NCI-H2171 treated with DMSO at 0.1 percent for 48 hours (cell line): ENCODE measurements around the gene PDE4B.

Experiments used
- DNase-seq: peaks from one replicate; lab custom pipeline; 2025; lab: John Stamatoyannopoulos, UW

The PDE4B gene

GRCh38 chr1:66240491-66241484 is 448.1 kb downstream of the PDE4B start:
- DNase-seq = no peak

DNA sequence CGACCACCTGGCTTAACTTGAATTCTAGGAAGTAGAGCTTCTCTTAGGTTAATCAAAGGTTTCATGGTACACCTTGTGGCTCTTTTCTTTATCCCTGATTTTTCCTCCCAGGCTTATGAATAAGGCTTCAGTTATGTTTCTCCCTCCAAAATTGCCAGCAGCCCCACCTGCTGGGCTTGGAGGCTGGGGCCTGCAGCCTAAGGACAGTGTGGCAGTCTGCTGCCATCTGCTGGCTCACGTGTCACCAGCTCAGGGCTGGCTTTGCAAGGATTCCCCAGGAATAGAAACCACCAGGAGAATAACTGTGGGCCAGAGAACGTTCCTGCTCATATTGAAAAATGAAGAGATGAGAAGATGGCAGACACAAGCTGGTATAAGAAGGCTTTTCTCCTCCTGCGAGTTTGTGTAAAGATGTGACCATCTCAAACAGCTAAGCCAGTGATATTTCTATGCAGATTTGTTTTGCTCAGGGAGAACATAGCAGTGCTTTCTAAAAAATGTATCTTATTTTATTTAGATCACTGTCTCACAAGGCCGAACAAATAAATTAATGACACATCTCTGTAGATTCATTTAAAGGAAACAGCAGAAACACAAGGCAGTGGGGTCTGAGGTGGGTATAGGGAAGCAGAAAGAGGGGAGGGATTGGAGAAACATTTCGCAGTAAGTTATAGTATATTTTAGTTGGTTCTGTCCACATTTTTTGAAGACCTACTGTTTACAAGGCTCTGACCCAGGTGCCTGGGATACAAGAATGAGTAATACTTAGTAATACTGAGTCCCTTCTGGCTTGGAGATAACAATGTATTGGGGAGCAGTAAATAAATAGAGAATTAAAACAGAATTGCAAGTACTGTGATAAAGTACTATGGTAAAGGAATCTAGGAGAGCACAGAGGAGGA is 450.2 kb downstream of the PDE4B start:
- peak; percentile 86 for DNase-seq

DNA sequence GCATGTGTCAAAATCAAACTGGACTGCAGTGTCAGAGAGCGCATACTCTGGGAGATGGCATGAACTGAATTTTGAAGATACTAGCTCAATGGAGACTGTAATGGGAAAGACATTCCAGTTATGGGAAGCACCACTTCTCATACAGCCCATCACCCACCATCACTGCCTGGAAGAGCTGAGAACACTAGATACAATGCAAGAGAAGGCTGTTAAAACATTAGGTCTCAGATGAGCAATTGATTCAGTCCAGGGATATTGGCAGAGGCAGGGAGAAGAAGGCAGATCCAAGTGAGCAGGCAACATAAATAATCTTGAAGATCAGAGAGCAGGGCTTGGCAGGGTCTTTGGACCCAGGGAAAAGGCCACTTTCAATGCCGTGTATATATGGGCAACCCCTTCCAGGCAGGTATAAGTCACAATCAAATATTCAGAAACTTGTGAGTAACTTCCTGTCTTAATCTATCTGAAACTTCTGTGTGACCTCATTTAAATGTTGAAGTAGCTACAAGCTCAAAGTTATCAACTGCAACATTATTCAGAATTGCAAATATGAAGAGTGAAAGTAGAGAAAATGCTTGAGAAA is 450.9 kb downstream of the PDE4B start:
- no peak for DNase-seq

DNA sequence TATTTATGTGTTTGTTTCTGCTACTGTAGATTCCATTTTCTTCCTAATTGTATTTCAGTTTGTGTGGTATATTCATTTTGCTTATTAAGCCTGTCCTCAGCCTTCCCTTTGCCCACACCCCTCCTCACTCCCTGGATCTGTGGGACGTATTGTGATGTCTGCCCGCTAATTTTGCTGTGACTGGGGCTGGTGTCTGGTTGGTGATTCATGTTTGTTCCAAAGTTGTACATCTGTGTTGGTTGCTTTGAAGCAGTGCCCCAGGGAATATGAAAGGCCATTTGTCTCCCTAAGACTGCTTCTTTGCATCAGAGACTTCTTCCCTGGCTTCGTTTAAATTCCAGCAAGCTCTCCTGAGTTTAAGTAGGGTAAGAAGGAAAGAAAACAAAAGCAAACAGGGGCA is 451.7 kb downstream of the PDE4B start:
- DNase-seq = peak; percentile 58

GRCh38 chr1:66245691-66246090 is 453.0 kb downstream of the PDE4B start:
- DNase-seq = peak; percentile 90

DNA sequence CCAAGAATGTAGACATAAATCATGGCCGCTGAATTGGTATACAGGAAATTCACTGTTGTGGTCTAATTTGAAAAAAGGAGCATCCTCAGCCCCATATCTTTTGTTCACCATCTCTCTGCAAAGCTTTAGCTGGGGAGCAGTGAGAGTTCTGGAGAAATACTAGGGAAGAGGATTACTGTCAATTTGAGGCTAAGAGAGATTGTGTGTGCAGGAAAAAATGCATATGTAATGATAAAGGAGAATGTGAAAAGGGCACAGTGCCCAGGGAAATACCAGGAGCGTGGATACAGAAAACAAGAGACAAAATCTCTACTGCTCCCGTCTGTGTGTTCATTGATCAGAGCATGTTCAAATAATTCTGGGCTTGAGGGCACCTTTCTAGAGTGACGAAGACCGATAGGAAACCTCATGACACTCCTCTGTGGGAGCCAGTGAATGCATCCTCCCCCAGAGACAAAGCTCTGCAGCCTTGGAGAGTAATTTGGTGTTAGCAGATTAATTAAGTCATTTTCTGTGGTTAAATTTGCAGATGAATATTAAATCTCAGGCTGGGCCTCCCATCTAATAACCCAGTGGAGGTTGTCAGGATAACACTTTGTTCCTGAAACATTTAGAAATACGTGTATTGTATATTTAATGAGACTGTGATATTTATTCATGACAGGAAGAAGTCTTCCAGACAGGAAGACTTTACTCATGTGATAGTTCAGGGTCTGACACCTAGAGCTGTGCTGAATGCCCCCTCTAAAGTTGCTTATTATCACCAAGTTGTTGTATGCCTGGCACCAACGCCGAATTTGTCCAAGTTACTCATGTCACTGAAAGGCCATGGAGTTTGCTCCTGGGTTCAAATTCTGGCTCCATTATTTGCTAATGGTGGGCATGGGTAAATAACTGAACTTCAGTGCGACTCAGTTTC is 453.9 kb downstream of the PDE4B start:
- DNase-seq = no peak

- DNase-seq = no peak
These were observed 454.9 kb downstream of the PDE4B start for GRCh38 chr1:66247415-66248208.

DNA sequence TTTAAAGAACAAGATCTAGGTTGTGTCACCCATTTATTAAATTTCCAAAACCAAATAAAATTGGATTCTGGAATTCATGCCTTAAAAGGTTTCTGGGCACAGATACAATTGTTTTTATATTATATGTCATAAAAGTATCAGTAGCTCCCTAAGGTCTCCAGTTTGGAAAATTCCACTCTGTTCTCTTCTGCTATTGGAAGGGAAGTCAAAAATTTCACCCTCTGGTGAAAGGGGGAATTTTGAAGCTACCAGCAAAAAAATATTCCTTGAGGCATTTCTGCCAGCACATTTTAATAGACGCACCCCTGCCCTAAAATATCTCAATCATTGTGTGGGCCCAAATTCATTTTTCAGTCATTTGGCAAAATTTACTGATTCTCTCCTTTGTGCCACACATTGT is 455.6 kb downstream of the PDE4B start:
- DNase-seq = no peak

- no peak for DNase-seq
These were observed 456.1 kb downstream of the PDE4B start for GRCh38 chr1:66248746-66249145.

DNA sequence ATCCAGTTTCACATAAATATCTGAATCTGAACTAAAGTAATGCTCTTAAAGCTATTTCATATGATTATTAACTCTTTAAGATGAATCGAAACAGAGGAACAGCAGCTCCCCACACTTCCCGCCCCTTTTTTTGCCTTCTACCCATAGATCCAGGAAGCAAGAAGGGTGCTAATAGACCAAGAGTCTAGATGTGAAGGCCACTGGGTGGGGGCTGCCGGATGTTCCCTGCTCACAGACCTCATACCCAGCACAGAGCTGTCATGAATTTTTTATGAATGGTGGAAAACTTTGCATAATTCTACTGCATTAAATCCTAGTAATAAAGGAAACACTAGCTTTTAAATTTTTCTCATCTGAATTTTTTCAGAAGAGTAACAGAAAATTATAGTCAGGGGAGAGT is 457.4 kb downstream of the PDE4B start:
- no peak for DNase-seq

DNA sequence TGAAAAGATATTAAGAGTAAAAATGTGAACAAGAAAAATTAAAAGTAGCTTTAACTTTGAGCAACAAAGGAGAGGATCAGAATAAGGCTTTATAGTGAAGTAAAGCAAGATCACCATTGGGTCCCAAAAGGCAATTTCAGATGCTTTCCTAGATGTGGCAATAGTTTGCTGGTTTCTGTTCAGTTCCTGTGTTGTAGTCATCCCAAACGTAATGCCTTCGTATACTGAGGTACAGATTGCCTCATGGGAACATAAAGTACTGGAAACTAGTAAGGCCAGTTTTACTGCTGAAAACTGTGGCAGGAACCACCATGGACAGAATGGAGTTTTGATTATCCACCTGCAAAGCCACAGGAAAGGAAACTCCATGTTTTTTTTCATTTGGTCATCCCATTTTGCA is 457.8 kb downstream of the PDE4B start:
- DNase-seq = no peak

GRCh38 chr1:66251546-66251945 is 458.9 kb downstream of the PDE4B start:
- no peak for DNase-seq

DNA sequence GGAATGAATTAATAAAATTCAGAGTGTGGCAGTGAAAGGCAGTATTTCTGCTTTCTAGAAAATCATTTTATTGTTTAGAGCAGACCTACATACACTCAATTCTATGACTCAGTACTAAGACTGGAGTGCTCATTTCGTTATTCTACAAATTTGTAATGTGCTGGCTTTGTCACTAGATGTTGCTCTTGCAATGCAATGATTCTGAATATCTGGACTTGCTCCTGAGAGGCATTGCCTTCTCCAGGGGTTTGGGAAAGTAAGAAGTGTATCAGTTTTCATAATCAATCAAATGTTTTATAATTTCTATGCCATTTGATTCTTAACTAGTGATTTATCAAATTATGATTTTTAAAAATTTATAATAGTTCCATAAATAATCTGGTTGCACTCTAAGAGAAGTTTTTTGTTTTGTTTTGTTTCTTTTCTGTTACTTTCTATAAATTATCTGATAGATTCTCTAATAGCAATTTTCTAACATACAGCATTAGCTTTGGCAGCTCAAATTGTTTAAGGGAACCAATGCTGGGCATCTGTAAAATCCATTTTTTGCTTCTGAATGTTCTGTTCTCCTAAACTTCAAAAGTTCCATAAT is 460.7 kb downstream of the PDE4B start:
- DNase-seq = peak; percentile 70

DNA sequence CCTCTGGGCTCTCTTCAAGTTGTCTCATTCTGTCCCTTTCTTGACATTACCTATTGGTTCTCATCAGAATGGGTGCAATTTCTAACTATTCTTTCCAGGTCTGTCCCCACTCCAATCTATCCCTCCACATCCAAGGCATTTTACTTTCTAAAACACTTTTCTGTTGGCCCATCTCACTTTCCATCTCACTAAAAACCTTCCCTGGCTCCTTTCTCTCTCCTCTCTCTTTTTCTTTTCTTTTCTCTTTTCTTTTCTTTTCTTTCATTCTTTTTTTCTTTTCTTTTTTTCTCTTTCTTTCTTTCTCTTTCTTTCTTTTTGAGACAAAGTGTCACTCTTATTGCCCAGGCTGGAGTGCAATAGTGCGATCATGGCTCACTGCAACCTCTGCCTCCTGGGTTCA is 462.1 kb downstream of the PDE4B start:
- DNase-seq = no peak

GRCh38 chr1:66256629-66257572 is 464.2 kb downstream of the PDE4B start:
- no peak for DNase-seq

DNA sequence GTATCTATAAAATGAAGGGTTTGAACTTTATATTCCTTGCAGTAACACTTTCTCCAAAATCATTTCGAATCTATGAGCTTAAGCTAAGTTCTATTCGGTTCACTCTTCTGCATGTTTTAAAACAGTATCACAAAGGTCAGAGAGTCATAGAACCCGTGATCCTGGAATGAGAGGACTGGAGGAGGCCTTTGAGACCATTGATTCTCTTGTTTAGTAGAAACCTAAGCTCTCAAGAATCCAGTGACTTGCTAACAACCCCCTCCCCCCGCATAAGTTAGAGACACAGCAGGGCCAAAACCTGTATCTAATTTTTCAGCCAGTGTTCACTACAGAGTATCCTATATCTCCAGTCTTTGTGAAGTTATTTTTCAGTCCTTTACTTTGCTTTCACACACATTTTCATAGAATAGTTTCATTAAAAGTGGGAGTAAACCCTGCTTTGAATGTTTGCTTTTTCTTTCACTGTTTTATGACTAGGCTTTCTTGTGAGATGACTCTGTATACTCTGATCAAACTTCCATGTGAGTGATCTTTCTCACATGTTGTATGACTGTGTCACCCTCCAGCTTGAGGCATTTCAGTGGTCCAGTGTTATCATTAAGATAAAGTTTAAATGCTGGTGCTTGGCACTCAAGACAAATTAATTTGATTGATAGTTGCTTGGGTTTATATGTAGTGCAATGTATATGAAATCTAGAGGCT is 465.9 kb downstream of the PDE4B start:
- no peak for DNase-seq

GRCh38 chr1:66261364-66261763 is 468.7 kb downstream of the PDE4B start:
- no peak for DNase-seq
